ENCODE results near the gene USP30.
"Not testable (repeated sequence)": the region's sequence is repeated elsewhere in the genome, so short reads cannot be mapped to it uniquely, and the experiment has no call there.

USP30 gene

DNA sequence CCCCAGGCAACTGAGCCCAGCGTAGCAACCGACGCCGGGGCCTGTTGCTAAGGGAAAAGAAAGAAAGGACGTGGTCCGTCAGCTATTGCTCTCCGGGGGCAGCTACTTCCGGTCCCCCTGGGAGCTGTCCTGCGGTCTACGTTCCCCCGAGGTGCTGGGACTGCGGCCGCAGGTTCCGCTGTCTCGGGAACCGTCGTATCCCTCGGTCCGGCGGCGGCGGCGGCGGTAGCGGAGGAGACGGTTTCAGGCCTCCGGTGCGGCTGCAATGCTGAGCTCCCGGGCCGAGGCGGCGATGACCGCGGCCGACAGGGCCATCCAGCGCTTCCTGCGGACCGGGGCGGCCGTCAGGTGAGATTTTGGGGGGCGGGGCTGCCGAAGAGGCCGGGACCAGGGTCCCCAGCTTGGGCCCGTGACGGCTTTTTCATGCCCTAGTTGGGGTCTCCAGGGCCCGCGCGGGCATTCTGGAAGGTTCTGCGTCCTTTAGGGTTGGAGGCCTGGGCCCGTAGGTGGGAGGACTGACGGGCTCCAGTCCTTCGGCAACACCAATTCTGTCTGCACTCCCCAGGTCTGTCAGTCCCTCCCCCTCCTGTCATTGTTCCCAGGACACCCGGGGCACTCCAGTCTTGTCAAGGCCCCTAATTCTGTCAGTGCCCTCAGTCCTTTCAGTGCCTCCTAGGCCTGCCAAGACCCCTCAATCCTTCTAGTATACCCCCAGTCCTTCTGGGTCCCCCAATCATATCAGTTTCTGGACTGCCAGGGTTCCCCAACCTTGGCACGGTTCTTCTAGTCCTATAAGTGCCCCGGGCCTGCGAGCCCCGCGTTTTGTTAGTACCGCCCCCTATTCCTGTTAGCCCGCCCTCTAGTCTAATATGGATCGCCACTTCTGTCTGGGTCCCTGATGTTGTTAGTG, at the start of gene USP30:
Gene USP30 (plus strand): TSS at position 163 of the 910 bp plus-strand sequence. CDS start 103 bp downstream, at position 266.
- peak; percentile 67 to 78 for DNase-seq (ENCODE audit: extremely low read depth in 1 of 2, low read depth in 1 of 2)

DNA sequence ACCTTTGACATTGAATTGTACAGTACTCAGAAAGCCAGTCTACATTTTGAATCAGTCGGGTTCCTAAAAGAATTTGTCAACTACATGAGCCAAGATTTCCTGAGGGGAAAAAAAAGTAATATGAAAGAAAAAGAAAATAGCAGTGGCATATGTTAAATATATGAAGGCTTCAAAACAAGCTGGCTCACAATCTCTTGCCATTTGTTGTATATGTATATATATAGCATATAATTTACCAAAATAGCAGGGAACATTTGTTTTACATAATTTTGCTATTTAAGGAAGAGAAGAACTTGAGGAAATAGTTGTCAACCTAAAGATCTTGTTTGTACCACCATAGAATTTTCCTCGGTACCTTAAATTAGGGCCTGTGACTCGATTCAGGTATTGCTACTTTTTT, 48.4 kb upstream of the USP30 start:
- DNase-seq (ENCODE audit: extremely low read depth in 1 of 2, low read depth in 1 of 2) = no peak

GRCh38 chr12:109009766-109010165, 42.6 kb upstream of the USP30 start:
- DNase-seq (ENCODE audit: extremely low read depth in 1 of 2, low read depth in 1 of 2) = no peak

GRCh38 chr12:109010259-109010658, 42.1 kb upstream of the USP30 start:
- DNase-seq (ENCODE audit: extremely low read depth in 1 of 2, low read depth in 1 of 2) = no peak

DNA sequence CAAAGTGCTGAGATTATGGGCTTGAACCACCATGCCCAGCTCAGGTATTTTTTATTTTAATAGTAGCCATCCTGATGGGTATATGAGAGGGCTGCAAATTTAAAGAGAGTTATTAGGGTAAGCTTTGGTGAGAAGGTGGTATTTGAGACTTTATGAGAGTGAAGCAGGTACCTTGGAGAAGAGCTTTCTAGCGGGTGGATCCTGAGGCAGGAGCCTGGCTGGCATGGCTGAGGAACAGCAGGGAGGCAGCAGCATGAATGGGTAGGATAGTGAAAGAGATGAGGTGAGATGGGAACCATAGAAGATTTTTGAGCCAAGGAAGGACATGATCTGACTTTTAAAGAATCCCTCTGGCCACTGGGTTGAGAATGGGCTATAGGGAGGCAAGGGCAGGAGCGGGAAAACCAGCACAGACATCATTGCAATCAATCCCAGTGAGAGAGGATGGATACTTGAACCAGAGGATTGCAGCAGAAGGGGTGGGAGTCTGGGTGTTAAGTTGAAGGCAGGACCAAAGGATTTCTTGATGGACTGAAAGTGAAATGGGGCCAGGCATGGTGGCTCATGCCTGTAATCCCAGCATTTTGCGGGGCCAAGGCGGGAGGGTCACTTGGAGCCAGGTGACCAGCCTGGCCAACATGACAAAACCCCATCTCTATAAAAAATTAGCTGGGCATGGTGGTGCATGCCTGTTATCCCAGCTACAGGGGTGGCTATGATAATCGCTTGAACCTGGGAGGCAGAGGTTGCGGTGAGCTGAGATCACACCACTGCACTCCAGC, 37.2 kb upstream of the USP30 start:
- DNase-seq (ENCODE audit: extremely low read depth in 1 of 2, low read depth in 1 of 2) = no peak

GRCh38 chr12:109016016-109016415, 36.4 kb upstream of the USP30 start:
- DNase-seq (ENCODE audit: extremely low read depth in 1 of 2, low read depth in 1 of 2) = no peak

GRCh38 chr12:109016978-109017377, 35.4 kb upstream of the USP30 start:
- no peak for DNase-seq (ENCODE audit: extremely low read depth in 1 of 2, low read depth in 1 of 2)

DNA sequence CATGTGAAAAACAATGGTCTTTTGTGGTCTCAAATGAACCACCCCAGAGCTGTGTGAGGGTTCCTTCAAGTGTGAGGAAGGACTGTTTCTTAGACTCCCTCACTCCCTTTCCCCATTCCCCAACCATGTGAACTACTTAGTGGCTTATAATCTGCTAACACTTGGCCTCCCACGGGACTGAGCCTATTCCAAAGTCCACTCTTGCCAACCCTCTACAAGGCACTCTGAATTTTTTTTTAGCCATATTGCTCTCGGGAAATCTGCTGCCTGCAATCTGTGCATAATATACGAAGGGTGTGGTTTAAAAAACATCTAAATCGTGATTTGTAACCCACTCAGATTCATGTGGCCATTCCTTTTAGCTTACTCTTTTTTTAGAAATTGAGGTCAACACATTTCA, 34.1 kb upstream of the USP30 start:
- no peak for DNase-seq (ENCODE audit: extremely low read depth in 1 of 2, low read depth in 1 of 2)

- no peak for DNase-seq (ENCODE audit: extremely low read depth in 1 of 2, low read depth in 1 of 2)
These were observed 32.1 kb upstream of the USP30 start for GRCh38 chr12:109020146-109020795.

DNA sequence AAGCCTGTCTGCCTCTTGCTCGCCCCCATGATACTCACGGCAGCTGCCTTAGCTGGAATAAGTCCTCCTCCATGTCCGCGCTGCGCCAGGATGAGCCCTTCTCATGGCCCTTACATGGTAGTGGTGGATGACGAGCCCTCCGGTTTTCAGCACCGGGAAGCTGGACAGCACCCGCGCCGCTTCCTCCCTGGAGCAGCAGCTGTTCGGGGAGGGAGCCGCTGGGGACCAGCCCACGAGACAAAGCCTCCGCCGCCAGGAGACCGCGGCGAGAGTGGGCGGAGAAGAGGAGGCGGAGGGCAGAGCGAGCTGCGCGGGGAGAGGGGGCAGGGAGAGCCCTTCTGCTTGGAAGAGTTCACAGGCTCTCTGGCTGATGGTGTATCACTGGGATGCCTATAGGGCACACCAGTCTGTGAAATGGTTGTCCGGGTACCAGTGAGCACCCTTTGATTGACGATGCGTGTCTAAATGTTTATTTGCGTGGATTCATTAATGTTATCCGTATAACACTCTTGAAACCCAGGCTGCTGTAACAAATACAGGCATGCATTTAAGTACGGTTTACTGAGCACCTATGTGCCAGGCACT, 31.5 kb upstream of the USP30 start, which contains the start of gene SVOP:
Gene SVOP (minus strand): TSS at position 273 of the 585 bp plus-strand sequence. CDS start 200 bp downstream, at position 73.
- DNase-seq (ENCODE audit: extremely low read depth in 1 of 2, low read depth in 1 of 2) = peak in 1 of 2 donors; percentile 1

DNA sequence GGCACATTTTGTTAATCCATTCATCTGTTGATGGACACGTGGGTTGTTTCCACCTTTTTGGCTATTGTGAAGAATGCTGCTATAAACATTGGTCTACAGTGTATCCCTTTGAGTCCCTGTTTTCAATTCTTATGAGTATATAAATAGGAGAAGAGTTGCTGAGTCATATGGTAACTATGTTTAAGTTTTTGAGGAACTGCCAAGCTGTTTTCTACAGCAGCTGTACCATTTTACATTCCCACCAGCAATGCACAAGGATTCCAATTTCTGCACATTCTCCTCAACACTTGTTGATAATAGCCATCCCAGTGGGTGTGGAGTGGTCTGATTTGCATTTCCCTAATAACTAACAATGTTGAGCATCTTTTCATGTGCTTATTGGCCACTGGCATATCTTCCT, 24.6 kb upstream of the USP30 start:
- no peak for DNase-seq (ENCODE audit: extremely low read depth in 1 of 2, low read depth in 1 of 2)

GRCh38 chr12:109028624-109029023, 23.8 kb upstream of the USP30 start:
- DNase-seq (ENCODE audit: extremely low read depth in 1 of 2, low read depth in 1 of 2) = not testable (repeated sequence)

GRCh38 chr12:109029411-109029810, 23.0 kb upstream of the USP30 start:
- DNase-seq (ENCODE audit: extremely low read depth in 1 of 2, low read depth in 1 of 2) = no peak

DNA sequence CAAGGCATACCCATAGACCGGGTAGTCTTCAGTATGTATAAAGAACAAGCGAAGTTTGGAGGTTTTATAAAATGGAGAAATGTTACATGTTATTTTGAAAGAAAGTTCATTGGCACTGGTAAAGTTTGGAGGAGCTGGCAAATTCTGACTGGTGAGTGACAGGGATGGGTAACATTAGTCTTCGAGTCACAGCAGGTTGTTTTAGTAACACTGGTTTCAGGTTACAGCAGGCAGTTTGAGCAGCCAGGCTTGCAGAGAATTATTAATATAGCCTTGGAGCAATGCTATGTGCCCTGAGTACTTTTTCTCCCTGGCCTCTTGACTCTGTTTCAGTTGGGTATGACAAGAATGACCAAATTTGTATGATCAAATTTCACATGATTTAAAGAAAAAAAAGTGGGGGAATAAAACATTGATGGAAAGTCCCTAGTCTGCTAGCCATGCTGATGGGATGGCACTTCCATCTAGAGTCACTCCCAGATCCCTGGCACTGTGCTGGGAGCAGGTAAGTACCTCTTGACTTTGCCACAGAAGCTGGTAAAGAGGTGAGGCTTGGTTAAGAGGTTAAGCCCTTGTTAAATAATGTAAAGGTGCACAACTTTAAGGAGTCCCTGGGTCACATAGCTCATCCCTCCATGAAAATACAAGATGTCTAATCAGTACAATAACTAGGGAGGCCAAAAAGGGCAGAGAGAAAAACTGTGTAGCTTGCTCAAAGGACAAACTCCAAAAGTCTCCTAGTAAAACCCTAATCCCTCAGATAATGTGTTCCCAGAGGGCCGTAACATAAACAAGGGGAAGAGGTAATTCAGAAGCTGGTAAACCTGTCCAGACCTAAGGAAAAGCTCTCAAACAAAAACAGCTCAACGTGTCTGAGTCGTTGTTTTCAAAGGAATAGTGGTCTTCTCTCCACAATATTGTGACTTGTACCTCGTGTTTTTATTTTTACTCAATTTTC, 18.9 kb upstream of the USP30 start:
- DNase-seq (ENCODE audit: extremely low read depth in 1 of 2, low read depth in 1 of 2) = no peak

GRCh38 chr12:109036975-109037374, 15.4 kb upstream of the USP30 start:
- DNase-seq (ENCODE audit: extremely low read depth in 1 of 2, low read depth in 1 of 2) = no peak

GRCh38 chr12:109044241-109044640, 8.1 kb upstream of the USP30 start:
- DNase-seq (ENCODE audit: extremely low read depth in 1 of 2, low read depth in 1 of 2) = no peak

- no peak for DNase-seq (ENCODE audit: extremely low read depth in 1 of 2, low read depth in 1 of 2)
These were observed 5.1 kb upstream of the USP30 start for GRCh38 chr12:109047081-109047805.

- DNase-seq (ENCODE audit: extremely low read depth in 1 of 2, low read depth in 1 of 2) = not testable (repeated sequence)
These were observed 3.7 kb upstream of the USP30 start for GRCh38 chr12:109048706-109049105.

- not testable (repeated sequence) for DNase-seq (ENCODE audit: extremely low read depth in 1 of 2, low read depth in 1 of 2)
These were observed 2.6 kb upstream of the USP30 start for GRCh38 chr12:109049794-109050193.
